GM19397 (cell line): ENCODE data around the gene IRF8.

Source experiments
- ATAC-seq: cut with Tn5 transposase; IDR thresholded peaks from one replicate; pipeline ENCODE4 v1.9.1; 2021; ENCODE audit warnings: mild to moderate bottlenecking, moderate library complexity; ENCODE audit not compliant: unreplicated experiment

The IRF8 gene

DNA sequence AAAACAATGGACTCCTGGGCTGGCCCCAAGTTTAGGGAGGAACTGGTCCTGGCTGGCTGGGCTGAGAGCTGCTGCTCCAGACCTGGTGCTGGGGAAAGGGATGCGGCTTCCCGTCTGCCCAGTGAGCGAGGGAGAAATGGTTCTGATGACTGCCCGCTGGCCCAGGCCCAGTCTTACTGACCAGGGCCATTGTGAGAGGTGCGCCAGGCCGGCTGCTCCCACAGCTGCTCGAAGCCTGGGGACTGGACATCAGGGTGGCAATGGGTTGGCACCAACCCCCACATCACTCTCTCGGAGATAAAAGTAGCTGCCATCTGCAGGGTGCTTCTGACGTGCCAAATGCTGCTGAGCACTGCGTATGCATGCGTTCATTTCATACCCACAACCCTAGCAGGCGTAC, 53.2 kb downstream of the IRF8 start:
- ATAC-seq: no peak

DNA sequence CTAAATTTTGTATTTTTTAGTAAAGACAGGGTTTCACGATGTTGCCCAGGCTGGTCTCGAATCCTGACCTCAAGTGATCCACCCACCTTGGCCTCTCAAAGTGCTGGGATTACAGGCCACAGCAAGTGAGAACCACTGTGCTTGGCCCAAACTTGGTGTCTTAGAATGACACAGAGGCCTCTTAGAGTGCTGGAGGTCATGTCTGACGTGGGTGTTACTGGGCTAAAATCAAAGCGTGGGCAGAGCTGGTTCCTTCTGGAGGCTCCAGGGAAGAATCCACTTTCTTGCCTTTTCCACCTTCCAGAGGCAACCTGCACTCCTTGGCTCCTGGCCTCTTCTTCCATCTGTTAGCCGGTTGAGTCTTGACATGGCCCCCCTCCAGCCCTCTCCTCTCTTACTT, 53.8 kb downstream of the IRF8 start:
- no peak for ATAC-seq

- no peak for ATAC-seq
These were observed 56.1 kb downstream of the IRF8 start for GRCh38 chr16:85954927-85955519.

- no peak for ATAC-seq
These were observed 56.6 kb downstream of the IRF8 start for GRCh38 chr16:85955566-85955965.

GRCh38 chr16:85956426-85956825, 57.5 kb downstream of the IRF8 start:
- ATAC-seq: no peak

- ATAC-seq: no peak
These were observed 59.8 kb downstream of the IRF8 start for GRCh38 chr16:85958731-85959130.

- no peak for ATAC-seq
These were observed 60.7 kb downstream of the IRF8 start for GRCh38 chr16:85959686-85960085.

DNA sequence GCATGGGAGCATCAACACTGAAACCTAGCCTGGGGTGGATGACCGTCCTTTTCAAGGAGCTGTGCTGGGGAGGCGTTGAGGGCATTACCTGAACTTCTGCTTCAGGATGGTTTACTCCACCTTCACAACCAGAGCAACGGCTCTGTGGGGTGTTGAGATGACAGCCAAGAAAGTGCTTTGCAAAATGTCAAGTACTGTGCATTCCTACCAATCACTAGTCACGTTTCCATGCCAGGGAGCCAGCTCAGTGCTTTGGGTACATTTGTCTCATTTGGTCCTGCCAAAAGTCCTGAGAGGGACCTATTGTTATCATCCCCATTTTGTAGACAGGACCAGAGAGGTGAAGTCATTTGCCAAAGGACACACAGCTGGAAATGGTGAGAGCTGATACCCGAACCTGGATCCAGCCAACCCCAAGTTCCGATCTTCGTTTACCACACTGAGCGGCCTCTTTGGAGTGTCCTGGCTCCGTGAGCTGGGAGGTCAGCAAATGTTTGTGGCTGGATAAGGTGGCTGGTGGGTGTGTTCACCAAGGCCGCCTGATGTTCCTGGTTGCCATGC, 61.6 kb downstream of the IRF8 start:
- ATAC-seq: no peak

GRCh38 chr16:85961988-85962915, 63.3 kb downstream of the IRF8 start:
- ATAC-seq: no peak

DNA sequence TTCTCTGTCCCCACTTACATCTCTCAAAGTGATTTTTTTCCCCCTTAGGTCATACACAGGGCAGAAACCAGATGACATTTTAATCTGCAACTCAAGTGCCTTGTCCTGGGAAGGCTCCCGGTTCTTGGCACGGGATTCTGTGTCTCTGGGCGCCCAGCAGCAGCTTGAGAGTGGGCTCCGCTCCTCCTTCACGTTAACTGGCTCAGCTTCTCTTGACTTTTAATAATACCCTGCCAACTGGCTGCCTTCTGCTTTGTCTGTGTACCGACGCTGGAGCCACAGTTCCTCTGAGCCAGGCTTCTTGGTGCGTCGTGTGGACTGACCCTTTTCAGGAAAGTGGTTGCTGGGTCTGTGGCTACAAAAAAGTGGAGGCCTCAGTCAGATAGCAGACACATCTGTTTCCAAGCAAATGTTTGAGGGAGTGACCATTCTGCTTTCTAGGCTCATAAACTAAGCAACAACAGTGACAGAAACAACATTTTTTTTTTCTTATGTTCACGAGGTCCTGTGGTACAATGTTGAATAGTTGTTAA, 64.9 kb downstream of the IRF8 start:
- ATAC-seq: no peak

- no peak for ATAC-seq
These were observed 66.2 kb downstream of the IRF8 start for GRCh38 chr16:85965125-85965524.

DNA sequence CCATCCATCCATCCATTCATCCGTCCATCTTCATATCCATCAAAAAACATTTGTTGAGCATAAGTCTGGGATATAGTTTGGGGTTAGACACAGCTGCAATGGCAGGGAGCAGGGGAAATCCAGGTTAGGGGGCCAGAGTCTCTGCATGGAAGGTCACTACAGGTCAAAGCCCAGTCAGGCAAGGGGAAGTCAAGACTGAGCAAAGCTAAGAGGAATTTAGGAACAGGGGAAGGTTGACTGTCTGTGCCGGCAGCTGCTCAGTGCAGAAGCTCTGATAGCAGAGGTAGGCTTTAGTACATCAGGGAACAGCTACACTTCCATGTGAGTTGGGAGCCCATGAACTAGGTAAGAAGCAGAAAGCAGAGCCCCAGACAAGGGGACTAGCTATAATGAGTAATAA, 68.1 kb downstream of the IRF8 start:
- no peak for ATAC-seq

DNA sequence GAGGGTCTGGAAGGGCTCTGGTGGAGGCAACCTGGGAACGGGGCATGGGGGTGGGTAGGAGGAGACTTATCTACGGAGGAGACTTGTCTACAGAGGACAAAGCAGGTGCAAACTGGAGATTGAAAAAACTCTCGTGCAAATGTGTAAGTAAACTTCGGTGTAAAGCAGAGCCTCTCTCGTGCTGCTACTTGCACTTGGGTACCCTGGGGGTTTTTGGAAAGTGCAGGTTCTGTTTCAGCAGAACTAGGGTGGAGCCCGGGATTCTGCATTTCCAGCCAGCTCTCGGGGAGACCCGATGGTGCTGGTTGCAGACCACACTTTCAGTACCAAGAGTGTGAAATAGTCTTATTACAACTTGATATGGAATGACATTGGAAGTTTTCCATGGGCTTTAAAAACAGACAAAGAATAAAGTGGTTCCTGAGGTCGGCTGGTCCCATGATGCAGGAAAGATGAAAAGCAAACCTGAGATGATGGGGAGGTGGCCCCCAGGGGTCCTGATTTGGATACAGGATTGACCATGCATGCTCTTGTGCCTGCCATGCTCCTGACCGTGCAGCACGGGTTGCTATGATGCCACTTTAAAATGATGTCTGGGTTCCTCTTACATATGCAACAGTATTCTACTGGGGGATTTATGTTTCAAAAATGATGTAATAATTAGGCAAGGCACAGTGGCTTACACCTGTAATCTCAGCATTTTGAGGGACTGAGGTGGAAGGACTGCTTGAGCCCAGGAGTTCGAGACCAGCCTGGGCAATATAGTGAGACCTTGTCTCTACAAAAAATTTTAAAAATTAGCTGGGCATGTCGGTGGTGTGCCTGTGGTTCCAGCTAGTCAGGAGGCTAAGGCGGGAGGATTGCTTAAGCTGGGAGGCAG, 69.3 kb downstream of the IRF8 start:
- no peak for ATAC-seq

DNA sequence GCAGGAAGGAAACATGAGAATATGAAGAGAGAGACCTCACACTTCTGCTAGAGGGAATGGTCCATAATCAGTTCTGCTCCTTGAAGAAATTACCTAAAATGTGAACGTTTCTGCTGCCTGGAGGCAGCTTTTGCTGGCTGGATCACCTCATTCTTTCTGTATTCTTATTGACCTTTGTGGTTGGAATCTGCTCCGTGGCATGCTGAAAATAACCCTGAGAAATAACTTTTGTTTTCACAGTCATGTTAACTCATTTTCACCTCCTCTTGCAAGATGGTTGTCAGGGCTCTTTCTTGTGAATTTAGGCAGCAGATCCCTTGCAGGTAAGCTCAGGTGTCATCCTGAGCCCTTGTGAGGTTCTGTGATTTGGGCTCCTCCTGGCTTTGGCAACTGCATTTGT, 70.2 kb downstream of the IRF8 start:
- ATAC-seq: no peak

DNA sequence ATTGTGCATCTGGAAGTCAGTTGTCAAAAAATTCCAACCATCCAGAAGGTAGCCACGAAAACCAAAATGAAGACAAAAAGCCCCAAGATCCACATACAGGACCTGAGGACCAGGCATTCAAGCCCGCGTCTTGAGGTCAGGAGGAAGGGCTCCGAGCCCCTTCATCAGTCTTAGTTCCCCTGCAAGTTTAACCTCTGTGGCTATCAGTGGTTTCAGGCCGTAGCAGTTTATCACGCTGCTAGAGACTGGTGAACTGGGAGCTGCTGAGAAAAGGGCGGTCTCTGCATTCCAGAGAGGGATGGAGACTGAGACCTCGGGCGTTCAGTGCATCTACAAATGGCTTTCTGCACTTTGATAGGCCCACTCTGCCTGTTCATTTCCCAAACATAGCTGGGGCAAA, 70.6 kb downstream of the IRF8 start:
- no peak for ATAC-seq

GRCh38 chr16:85970016-85970733, 71.2 kb downstream of the IRF8 start:
- ATAC-seq: no peak

GRCh38 chr16:85970738-85971137, 71.8 kb downstream of the IRF8 start:
- ATAC-seq: no peak
